HG03439 (cell line): ENCODE results near the gene P2RY8.
"Not testable (repeated sequence)": the region's sequence is repeated elsewhere in the genome, so short reads cannot be mapped to it uniquely, and the experiment has no call there.

Experiments used
- ATAC-seq: cut with Tn5 transposase; IDR thresholded peaks from one replicate; pipeline ENCODE4 v1.9.1; 2021; ENCODE audit warnings: mild to moderate bottlenecking, moderate library complexity; ENCODE audit not compliant: unreplicated experiment

P2RY8 gene

DNA sequence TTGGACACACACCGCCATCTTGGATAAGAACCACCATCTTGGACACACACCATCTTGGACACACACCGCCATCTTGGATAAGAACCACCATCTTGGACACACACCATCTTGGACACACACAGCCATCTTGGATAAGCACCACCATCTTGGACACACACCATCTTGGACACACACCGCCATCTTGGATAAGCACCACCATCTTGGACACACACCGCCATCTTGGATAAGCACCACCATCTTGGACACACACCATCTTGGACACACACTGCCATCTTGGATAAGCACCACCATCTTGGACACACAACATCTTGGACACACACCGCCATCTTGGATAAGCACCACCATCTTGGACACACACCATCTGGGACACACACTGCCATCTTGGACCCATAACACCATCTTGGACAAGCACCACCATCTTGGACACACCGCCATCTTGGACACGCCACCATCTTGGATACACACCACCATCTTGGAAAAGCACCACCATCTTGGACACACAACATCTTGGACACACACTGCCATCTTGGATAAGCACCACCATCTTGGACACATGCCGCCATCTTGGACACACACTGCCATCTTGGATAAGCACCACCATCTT is 88.9 kb downstream of the P2RY8 start:
- ATAC-seq = not testable (repeated sequence)

DNA sequence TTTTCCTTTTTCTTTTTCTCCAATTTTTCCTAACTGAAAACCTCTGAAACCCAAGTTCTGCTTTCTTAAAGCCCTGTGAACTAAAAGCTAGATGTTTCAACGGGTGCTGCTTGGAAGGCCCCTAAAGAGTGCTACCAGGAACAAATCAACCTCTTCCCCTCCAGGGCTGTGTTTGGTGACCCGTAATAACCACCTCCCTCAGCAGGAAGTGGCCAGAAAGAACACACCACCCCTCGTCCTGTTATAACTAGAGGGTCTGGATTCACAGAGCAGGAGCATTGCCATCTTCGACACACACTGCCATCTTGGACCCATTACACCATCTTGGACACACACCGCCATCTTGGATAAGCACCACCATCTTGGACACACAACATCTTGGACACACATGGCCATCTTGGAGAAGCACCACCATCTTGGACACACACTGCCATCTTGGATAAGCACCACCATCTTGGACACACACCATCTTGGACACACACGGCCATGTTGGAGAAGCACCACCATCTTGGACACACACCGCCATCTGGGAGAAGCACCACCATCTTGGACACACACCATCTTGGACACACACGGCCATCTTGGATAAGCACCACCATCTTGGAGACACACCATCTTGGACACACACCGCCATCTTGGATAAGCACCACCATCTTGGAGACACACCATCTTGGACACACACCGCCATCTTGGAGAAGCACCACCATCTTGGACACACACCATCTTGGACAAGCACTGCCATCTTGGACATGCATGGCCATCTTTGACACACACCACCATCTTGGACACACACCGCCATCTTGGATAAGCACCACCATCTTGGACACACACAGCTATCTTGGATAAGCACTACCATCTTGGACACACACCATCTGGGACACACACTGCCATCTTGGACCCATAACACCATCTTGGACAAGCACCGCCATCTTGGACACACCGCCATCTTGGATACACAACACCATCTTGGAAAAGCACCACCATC is 89.7 kb downstream of the P2RY8 start:
- not testable (repeated sequence) for ATAC-seq

DNA sequence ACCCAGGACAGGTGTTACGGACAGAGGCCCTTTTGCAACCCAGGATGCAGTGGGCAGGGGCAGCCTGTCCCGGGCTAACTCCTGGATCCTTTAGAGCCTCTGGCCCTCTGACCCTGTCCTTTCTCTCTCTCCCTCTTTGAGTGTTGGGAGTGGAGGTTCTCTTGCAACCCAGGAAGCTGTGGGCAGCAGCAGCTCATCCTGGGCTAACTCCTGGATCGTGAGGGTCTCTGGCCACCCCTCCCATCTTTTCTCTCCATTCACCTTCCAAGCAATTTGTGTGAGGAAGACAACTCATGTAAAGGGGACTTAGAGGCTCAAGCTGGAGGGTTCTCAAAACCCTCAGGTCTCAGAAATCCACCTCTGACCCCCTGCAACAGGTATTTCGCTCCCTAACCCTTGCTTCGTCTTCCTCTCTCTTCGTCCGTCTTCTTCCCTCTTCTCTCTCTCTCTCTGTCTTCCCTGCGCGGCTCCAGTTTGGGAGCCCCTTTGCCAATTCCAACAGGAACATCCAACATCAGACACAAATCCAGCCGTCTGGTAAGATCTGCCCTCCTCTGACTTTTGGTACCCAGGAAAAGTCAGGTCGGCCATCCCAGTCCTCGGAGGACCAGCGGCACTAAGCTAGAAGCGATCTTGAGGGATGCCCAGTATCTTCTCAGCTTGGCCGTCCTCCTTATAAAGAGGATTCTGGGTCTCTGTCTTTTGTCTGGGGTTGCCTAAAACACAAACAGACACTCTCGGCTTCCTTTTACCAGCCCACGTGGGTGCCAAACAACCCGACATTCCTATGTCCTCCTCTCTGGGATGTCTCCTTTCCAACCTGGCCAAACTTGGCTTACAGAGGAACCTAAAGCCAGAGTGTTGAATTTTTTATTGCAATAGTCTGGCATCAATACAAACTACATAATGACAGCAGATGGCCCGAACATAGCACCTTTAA is 92.2 kb downstream of the P2RY8 start:
- ATAC-seq = no peak

DNA sequence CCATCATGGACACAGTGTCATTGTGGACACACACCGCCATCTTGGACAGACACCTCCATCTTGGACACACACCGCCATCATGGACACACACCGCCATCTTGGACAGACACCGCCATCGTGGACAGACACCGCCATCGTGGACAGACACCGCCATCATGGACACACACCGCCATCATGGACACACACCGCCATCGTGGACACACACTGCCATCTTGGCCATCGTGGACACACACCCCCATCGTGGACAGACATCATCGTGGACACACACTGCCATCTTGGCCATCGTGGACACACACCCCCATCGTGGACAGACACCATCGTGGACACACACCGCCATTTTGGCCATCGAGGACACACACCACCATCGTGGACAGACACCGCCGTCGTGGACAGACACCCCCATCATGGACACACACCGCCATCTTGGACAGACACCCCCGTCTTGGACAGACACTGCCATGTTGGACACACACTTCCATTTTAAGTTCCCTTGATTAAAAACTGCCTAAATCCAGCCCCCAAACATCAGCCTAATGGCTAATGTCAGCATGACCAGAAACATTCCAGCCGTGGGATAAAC is 93.4 kb downstream of the P2RY8 start:
- no peak for ATAC-seq

DNA sequence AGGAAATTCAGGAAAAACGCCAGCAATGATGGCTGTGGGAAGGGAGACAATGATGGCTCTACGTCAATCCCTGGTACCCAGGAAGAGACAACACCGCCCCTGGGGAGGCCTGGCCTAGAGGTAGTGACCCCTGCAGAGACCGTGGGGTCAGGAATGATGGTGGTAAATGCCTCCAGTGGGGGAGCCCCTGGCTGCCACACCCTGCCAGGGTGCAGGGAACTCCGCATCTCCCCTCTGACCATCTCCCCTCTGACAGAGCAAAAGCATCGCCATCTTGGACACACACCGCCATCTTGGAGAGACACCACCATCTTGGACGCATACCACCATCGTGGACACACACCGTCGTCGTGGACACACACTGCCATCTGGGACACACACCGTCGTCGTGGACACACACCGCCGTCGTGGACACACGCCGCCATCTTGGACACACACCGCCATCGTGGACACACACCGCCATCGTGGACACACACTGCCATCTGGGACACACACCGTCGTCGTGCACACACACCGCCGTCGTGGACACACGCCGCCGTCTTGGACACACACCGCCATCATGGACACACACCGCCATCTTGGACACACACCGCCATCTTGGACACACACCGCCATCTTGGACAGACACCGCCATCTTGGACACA is 94.1 kb downstream of the P2RY8 start:
- ATAC-seq = no peak

DNA sequence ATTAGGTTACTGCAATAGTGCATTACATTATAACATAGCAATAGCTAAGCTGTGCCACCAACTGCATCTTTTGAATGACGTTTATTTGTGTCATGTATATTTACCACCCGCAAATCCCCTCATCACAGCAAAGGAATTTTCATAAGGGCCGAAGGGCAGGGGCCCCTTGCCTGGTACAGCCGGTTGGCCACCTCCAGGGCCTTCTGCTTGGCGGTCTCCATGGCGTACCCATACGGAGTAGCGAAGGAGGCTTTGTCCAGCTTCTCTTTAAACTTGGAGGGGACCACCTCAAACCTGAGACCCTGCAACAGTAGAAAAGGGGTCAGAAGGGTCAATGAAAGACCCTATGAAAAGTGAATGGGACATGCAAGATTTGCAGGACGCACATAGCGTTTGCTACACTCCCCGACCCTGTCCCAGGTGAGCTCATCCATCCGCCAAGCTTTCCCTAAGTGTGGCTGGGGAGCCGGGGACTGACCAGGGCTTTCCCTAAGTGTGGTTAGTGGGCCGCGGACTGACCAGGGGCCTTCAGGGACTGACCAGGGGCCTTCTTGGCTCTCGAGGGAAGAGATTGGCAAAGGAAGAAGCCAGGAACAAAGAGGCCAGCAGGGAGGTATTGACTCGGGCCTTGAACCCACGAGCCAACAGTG is 94.8 kb downstream of the P2RY8 start:
- no peak for ATAC-seq

DNA sequence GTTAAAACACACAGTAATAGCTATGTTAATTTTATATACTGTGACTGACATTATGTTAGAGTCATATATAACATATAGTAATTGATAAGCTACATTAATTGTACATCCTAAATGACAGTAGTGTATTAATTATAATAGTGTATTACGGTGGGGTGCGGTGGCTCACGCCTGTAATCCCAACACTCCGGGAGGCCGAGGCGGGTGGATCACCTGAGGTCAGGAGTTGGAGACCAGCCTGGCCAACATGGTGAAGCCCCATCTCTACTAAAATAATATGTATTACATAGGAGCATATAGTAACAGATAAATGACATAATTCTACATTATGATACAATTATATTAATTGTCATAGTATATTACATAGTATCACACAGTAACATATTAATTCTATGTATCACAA is 96.5 kb downstream of the P2RY8 start:
- no peak for ATAC-seq

DNA sequence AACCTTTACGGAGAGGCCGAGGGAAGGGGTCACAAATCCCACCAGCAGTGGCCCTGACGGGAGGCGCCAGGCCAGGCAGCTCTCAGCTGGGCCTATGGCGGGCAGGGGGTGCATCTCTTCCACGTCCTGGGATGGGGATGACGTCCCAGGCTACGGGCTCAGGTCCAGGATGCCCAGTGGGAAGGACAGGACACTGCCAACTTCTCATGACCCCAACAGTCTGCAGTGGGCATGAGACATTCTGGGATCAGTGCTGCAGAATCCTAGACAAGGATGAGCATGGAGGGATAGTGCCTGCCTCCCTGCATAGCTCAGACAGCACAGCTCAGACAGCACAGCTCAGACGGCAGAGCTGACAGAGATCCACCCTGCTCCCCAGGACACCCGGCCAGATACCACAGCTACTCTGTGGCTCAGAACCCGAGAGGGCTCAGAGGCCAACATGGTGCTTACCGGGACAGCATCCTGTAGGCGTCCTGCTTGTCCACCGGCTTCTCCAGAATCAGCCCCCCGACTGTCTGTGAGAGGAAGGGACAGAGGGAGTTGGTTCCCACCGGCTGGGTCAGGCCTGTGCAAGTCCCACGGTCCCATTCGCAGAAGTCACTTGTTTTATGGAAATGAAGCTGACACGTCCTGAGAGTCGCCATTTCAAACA is 101.6 kb downstream of the P2RY8 start:
- no peak for ATAC-seq

DNA sequence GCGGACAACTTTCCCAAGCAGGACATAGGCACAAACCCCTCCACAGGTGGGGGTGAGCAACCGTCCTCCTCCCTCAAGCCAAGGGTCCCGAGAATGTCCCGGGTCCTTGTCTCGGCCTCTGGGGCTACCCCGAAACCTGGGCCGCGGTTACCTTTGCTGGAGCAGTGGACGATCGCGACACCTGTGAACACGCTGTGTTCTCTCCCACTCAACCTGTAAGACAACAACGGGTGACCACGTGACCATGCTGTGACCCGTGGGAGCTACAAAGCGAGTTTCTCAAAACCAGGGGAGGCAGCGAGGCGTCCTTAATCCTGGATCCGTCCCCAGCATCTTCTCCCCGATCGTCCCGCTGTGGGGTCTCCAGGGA is 102.1 kb downstream of the P2RY8 start:
- no peak for ATAC-seq

DNA sequence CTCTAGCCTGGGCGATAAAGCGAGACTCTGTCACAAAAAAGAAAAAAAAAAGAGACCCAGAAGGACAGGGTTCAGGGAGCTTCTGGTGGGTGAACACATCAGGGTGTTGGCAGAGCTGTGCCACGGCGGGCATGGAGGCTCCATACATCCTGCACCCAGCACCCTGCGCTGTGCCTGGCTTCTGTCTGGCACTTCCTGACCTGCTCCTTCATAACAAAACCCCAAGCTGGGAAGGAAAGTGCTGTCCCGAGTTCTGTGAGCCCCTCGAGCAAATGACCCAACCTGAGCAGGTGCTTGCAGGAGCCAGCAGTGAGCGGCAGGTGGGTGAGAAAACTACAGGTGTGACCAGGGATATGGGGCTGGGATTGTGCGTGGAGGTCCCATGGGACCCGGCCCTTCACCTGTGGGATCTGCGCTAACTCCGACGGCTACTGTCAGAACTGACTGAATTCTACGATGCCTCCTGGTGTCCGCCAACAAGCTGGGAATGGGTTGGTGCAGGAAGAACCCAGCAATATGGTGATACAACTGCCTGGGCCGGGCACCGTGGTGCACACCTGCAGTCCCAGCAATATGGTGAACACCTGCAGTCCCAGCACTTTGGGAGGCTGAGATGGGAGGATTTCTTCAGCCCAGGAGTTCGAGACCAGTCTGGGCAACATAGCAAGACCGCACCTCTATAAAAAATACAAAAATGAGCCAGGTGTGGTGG is 103.2 kb downstream of the P2RY8 start:
- ATAC-seq = no peak

DNA sequence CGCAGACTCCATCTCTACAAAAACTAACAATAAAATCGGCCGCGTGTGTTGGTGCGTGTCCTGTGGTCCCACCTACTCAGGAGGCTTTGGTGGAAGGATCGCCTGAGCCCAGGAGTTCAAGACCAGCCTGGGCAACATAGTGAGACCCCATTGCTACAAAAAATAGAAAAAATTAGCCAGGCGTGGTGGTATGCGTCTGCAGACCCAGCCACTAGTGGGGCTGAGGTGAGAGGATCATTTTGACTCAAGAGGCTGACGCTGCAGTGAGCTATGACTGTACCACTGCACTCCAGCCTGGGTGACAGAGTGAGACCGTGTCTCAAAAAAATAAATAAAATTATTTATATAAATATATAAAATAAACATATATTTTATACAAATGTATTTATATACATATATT is 106.5 kb downstream of the P2RY8 start:
- ATAC-seq = no peak

DNA sequence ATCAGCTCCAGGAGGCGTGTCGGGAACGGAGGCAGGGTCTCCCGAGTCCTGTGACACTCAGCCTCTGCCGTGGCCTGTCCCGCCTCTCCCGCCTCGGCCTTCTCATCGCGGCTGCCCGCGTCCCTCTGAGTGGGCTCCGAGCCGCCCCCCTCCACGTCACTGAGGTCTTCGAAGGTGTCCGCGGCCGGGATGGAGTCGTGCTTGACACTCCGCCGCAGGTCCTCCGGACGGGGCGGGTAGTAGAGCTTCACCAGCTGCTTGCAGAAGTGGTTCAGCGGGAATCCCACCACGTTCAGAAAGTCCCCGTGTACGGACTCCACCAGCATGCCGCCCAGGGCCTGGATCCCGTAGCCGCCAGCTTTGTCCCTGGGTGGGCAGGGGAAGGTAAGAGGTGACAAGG is 109.2 kb downstream of the P2RY8 start:
- no peak for ATAC-seq

DNA sequence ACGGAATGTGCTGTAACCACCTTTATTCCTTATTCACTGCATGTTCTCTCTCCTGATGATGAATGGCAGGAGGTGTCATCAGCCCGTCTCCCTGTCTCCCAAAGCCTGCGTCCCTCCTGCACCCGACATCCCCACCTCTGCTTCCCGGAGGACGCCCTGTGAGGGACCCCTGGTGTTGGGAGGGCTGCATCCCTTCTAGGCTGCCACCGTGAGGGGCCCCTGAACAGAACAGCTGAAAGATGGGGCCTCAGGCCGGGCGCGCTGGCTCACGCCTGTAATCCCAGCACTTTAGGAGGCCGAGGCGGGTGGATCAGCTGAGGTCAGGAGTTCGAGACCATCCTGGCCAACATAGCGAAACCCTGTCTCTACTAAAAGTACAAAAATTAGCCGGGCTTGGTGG is 110.7 kb downstream of the P2RY8 start:
- ATAC-seq = not testable (repeated sequence)

DNA sequence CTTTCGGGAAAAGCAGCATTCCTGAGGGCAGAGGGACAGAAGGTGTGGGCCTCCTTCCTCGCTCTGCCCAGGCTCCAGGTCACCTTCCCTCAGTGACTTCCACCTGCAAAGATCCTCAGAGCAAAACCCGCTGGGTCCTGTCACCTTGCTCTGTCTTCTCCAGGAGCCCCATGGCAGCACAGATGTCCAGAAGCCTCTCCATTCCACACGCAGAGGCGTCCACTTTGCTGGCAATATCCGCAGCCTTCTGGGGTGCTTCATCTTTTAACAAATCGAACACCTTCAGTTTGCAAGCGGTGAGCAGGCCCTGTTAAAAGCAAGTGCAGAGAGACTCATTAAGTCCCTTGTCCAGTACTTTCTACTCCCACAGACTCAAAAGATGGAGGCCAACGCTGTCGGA is 111.6 kb downstream of the P2RY8 start:
- no peak for ATAC-seq

DNA sequence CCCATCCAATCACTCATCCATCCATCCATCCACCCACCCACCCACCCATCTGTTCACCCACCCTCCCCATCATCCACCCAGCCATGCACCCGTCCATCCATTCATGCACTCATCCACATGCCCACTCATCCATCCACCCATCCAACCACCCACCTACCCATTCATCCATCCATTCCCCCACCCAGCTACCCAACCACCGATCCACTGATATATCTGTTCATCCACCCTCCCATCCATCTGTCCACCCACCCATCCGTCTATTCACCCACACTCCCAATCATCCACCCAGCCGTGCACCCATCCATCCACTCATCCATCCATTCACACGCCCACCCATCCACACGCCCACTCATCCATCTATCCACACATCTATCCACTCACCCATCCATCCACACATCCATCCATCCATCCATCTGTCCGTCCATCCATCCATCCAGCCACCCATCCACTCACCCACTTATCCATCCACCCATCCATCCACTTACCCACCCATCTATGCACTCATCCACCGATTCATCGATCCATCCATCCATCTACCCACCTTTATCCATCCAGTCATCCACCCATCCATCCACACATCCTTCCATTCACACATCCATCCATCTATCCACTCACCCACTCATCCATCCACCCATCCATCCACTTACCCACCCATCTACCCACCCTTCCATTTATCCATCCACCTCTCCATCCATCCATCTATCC is 112.7 kb downstream of the P2RY8 start:
- ATAC-seq = no peak

DNA sequence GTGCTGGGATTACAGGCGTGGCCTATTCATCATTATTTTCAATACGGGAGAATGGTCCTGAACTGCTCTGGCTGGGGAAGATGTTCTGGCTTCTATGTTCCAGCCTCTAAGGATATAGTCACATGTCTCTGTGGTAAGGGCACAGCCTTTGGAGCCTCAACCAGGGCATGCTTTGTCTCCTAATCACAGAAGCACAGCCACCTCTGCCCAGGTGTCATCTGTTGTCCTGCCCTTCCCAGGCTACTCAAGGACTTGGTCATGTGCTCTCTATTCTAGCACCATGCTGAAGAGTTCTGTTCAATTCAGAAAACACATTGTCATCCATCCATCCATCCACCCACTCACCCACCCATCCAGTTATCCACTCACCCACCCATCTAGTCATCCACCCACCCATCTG is 113.8 kb downstream of the P2RY8 start:
- no peak for ATAC-seq

DNA sequence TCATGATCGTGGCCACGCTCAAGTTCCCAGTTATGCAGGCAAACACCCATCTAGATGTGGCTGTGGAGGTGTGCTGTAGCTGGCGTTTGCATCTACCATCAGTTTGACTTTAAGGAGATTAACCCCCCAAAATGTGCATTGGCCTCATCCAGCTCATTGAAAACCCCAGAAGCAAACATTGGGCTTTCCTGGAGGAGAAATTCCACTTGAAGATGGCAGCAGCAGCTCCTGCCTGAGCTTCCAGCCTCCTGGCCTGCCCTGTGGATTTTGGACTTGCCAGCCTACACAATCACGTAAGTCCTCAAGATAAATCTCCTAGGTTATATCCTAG is 114.9 kb downstream of the P2RY8 start:
- no peak for ATAC-seq

DNA sequence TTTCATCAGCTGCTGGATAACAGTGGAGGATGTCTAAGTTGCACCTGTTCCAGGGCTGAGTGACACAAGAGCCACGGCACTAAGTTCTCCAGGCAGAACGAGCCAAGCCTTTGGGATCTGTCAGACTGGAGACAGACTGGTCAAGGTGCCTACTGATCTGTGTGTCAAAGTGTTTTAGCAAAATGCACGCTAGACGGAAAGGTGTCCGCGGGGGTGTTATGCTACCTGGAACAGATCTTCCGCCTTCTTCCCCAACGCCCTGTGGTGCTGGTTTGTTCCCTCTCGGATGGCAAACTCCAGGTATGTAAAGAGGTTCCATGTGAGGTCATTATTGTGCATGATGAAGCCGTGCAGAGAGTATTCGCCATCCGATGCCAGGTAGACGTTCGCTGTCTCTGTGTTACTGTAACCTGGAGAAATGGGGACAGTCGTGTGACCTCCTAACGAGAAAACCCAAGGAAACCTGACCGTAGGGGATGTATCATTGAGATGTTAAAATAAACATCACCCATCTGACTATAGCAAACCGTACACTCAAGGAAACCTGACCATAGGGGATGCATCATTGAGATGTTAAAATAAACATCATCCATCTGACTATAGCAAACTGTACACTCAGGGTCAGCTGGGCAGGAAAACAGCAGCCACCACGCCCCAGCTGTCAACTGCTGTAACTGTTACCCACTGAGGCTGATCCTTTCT is 115.4 kb downstream of the P2RY8 start:
- ATAC-seq = no peak
